PC-9 (cell line): Measurements from ENCODE around the gene MRPL55.

Experiments used
- CTCF ChIP-seq: fragments of 200-600 bp; sonication (generic); conservative IDR thresholded peaks from 2 replicates; pipeline ENCODE4 v1.6.1; 2017; ENCODE audit warnings: mixed run types, antibody characterized with exemption, mild to moderate bottlenecking, moderate library complexity
- EZH2 ChIP-seq: fragments of 200-600 bp; sonication (generic); IDR thresholded peaks from 2 replicates; pipeline ENCODE4 v1.8.0; 2017; ENCODE audit warnings: antibody characterized with exemption, low read depth

DNA sequence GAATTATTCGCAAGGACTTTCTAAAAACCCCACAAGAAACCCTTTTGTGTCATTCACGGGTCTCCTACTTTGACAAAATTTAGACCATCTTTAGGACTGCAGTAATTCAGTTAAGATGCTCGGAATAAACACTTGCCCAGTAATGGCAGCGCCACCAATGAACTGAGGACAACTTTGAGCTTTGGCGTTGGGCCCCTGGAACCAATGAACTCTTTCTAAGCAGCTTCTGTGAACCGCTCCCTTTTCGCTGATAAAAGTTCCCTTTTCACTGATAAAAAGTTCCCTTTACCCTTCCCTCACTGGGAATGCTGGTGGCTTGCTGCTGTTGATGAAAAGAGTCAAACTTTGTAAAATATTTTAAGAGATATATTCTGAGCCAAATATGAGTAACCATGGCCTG lies 1.5 kb upstream of the MRPL55 start:
- TF ChIP-seq CTCF: no peak
- no peak for TF ChIP-seq EZH2
